Stomach (tissue), 4 donors: ENCODE measurements around the gene BCORL1.

Experiments used
- CTCF ChIP-seq, 7 experiments: fragments of 450-650 bp in 4 of 7; fragments of 200-600 bp in 3 of 7; sonication (generic) in 3 of 7; IDR thresholded peaks; one replicate each; pipeline ENCODE4 v1.5.1; 2016 to 2019; ENCODE audit warnings: antibody characterized with exemption in 7 of 7, control low read depth in 2 of 7, mild to moderate bottlenecking in 1 of 7
- EP300 ChIP-seq: sonication (generic); formaldehyde crosslinking; IDR thresholded peaks from one replicate; pipeline ENCODE4 v1.6.1; 2017; ENCODE audit warnings: antibody characterized with exemption
- POLR2A ChIP-seq, 4 donors: fragments of 450-650 bp; IDR thresholded peaks; one replicate each; pipeline ENCODE4 v1.6.1; 2016; ENCODE audit warnings: antibody characterized with exemption in 4 of 4, control low read depth in 2 of 4, mild to moderate bottlenecking in 1 of 4, moderate library complexity in 1 of 4
- POLR2AphosphoS5 ChIP-seq, 3 donors: sonication (generic); formaldehyde crosslinking; IDR thresholded peaks; one replicate each; pipeline ENCODE4 v1.6.1; 2016; ENCODE audit warnings: antibody characterized with exemption in 3 of 3

- TF ChIP-seq POLR2A (IDR thresholded peaks at IDR 0.05): no peak
- TF ChIP-seq CTCF (IDR thresholded peaks at IDR 0.05): no peak
- TF ChIP-seq EP300: no peak
- TF ChIP-seq POLR2AphosphoS5 (IDR thresholded peaks at IDR 0.05): no peak
Measured at GRCh38 chrX:130055899-130056298, 73.5 kb downstream of the BCORL1 start.
